ENCODE measurements around the gene CUX1. TPM values are rescaled to one million over a fixed set of nuclear protein-coding genes. Genes with fewer than 3 reads are reported as not detected.

CUX1 gene
- total and polyA plus RNA-seq, 12 donors = 34.5 to 176 (median 145) TPM

DNA sequence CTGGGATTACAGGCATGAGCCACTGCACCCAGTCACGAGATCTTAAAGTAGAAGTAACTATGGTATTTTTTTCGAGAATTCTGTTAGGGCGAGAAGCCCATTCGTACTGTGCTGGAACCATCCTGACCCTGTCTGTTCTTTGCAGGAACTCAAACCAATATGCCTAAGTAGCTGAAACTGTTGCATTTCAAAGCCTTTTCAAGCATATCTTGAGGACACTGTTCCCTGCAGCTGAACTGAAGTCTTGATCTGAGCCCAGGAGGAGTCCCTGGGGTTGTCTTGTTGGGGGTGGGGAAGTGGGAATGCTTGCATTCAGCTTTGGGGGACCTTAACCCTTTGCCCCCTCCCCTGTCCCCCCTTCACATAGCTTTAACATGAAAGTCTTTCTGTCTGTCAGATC is 61.5 kb downstream of the CUX1 start:
- Histone ChIP-seq H3K4me3 (no peak overlapping the region), H3K36me3 (no peaks in the 10 kb centered on the region), H3K4me1 (peaks cover 19 to 76% (median 52%) of the 10 kb centered on the region in 9 donors), H3K27me3 (no peaks in the 10 kb centered on the region), H3K9me3 (no peaks in the 10 kb centered on the region), H3K27ac (no peak overlapping the region)
- no peak for ATAC-seq
- DNase-seq = no peak
- WGBS, 2 donors = 95 to 96% methylated on average over 4 of the region's 4 CpGs
- intact Hi-C loops (cut with DNase I) = loop anchor here in 1 of 10 donors (10.0 kb wide), 1 partner anchor 54 kb away; no protein-coding TSS in a partner anchor
- no peak for TF ChIP-seq CTCF (IDR thresholded peaks at IDR 0.05)

- no peak overlapping the region for H3K4me3 ChIP-seq
- H3K9me3 ChIP-seq = no peaks in the 10 kb centered on the region
- H3K27ac ChIP-seq = no peak overlapping the region
- DNase-seq = no peak
- no peak for TF ChIP-seq CTCF (IDR thresholded peaks at IDR 0.05)
- ATAC-seq = no peak
- no peaks in the 10 kb centered on the region for H3K27me3 ChIP-seq
- intact Hi-C loops (cut with DNase I) = loop anchor here in 1 of 10 donors (10.0 kb wide), 1 partner anchor 55 kb away; no protein-coding TSS in a partner anchor
- WGBS, 2 donors = 96% methylated on average over 10 of the region's 10 CpGs
- H3K4me1 ChIP-seq = peaks cover 17 to 76% (median 54%) of the 10 kb centered on the region in 9 donors
- no peaks in the 10 kb centered on the region for H3K36me3 ChIP-seq
These were observed 62.1 kb downstream of the CUX1 start for GRCh38 chr7:101879565-101879964.

DNA sequence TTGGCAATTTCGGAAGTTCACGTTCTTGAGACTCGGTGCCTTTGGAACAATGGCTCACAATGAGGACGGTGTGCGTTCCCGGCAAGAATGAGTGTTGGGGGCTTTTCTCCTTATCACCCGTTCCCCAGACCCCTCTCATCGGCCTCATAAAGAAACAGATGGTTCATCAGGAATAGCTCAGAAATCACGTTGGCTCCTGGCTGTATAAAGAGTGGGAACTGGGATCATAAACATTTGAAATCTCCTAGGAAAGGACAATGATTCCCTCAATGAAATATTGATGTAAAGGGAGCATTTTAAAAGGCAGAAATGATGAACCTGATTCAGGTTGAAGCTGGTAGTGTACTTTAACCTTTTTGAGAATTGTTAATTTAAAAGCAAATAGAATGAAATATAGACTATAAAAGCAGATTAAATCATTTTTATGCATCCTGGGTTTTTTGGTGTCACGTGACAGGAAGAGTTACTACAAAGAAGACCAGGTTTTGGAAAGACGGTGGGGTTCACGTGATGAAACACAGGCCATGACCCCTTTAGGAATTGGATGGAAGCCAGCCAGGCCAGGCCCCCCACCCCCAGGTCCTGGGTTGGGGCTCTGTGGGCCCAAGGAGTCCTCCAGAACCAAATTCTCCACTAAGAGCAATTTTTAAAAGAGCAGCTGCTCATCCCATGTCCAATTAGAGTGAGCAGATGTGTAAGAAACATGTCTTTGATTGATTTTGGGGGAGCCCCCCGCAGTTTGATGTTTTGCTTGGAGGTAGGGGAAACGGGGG is 63.0 kb downstream of the CUX1 start:
- H3K4me3 ChIP-seq = no peak overlapping the region
- DNase-seq (no peak), ATAC-seq (no peak)
- no peak for TF ChIP-seq CTCF (IDR thresholded peaks at IDR 0.05)
- 57 to 63% methylated on average over 14 of the region's 14 CpGs for WGBS, 2 donors
- no peaks in the 10 kb centered on the region for H3K27me3 ChIP-seq
- peak overlapping the region in 8 of 10 donors; percentile 10 to 89 (median 58) for H3K27ac ChIP-seq
- intact Hi-C loops (cut with DNase I) = loop anchor here in 1 of 10 donors (5.0 to 10.0 kb wide), 2 partner anchors 66 to 67 kb away; partner anchors contain the start of gene CUX1
- peaks cover 17 to 76% (median 58%) of the 10 kb centered on the region in 9 donors for H3K4me1 ChIP-seq
- no peaks in the 10 kb centered on the region for H3K36me3 ChIP-seq
- no peaks in the 10 kb centered on the region for H3K9me3 ChIP-seq

DNA sequence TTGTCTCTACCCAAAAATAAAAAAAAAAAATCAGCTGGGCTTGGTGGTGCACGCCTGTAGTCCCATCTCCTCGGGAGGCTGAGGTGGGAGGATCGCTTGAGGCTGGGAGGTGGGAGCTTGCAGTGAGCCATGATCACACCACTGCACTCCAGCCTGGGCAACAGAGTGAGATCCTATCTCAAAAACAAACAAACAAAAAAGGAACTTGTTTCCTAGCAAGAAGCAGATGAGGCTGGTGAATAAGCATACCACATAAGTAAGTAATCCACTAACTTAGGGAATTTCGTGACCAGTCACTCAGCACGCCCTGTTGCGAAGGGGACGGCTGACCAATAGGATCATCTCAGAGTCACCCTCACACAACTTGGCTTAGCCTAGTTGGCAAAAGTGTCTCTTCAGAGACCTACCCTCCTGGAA is 64.6 kb downstream of the CUX1 start:
- no peak for TF ChIP-seq CTCF (IDR thresholded peaks at IDR 0.05)
- intact Hi-C loops (cut with DNase I) = loop anchor here in 1 of 10 donors (5.0 to 10.0 kb wide), 2 partner anchors 65 to 67 kb away; partner anchors contain the start of gene CUX1
- H3K36me3 ChIP-seq = no peaks in the 10 kb centered on the region
- peak overlapping the region; percentile 47 to 92 (median 88) for H3K27ac ChIP-seq
- H3K4me1 ChIP-seq = peaks cover 17 to 83% (median 63%) of the 10 kb centered on the region in 9 donors
- H3K4me3 ChIP-seq = no peak overlapping the region
- DNase-seq = no peak
- peak in 1 of 8 donors; percentile 11 for ATAC-seq
- no peaks in the 10 kb centered on the region for H3K9me3 ChIP-seq
- WGBS, 2 donors = 90 to 92% methylated on average over 7 of the region's 7 CpGs
- no peaks in the 10 kb centered on the region for H3K27me3 ChIP-seq

Measured in heart right ventricle (tissue), 16 donors.